ENCODE measurements around the gene ELFN2. TPM values are rescaled to one million over a fixed set of nuclear protein-coding genes. Genes with fewer than 3 reads are reported as not detected.

The ELFN2 gene
- polyA plus RNA-seq, 2 of the 4 experiments (the other 2 are of a cell fraction), result 0.94 to 8.1 TPM

DNA sequence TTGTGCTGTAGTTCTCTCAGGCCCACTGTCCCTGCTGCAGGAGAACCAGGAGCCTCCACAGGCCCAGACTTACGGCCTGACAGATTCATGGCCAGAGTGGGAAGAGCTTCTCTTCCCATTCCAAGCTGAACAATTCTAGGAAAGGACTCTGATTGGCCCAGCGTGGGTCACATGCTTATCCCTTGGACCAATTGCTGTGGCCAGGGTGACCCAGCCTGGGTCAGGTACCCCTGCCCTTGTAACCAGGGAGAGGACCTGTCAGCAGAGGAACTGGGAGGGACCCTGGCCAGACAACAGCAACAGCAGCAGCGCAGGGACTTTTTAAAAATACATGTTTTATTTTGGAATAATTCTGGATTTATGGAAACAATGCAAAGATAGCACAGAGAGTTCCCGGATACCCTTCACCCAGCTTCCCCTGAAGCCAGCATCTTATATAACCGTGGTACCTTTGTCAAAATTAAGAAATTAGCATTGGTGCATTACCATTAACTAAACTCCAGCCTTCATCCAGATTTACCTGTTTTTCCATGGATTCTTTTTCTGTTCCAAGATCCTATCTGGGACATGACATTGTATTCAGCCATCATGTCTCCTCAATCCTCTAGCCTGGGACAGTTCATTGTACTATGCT, 8.8 kb upstream of the ELFN2 start (continued):
- TF ChIP-seq, protein P1, sequence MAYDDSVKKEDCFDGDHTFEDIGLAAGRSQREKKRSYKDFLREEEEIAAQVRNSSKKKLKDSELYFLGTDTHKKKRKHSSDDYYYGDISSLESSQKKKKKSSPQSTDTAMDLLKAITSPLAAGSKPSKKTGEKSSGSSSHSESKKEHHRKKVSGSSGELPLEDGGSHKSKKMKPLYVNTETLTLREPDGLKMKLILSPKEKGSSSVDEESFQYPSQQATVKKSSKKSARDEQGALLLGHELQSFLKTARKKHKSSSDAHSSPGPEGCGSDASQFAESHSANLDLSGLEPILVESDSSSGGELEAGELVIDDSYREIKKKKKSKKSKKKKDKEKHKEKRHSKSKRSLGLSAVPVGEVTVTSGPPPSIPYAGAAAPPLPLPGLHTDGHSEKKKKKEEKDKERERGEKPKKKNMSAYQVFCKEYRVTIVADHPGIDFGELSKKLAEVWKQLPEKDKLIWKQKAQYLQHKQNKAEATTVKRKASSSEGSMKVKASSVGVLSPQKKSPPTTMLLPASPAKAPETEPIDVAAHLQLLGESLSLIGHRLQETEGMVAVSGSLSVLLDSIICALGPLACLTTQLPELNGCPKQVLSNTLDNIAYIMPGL (CRISPR knock-in tag; IDR thresholded peaks at IDR 0.05; ENCODE audit: borderline replicate concordance), result no peak
- TF ChIP-seq POLR2AphosphoS2 (conservative IDR thresholded peaks at IDR 0.05; ENCODE audit: low read length), result no peak
- no peak for TF ChIP-seq RCOR1 (IDR thresholded peaks at IDR 0.05; ENCODE audit: low read depth, low read length)
- TF ChIP-seq RFX5 (IDR thresholded peaks at IDR 0.05), result no peak

DNA sequence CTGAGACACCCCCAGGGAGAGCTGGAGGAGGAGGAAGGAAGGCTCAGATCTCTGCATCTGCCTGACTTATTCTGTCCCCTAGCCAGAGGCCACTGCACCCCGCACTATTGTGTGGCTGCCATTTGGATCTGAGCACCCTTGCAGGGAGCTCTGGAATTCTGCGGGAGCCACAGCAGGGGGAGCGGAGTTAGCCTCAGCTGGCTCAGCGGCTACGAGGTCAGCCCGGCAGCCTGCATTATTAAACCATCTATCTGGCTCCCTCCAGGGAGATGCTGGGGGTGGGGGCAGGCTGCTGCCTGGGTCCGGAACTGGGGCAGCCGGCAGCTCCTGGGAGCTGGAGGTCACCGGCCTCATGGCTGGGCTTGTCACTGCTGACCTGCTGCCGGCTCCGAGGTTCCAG, 6.5 kb upstream of the ELFN2 start:
- WGBS (ENCODE audit: missing lambda C conversion rate), result 87% methylated on average over 11 of the region's 11 CpGs
- ChIA-PET CTCF (interaction anchor here (0.9 to 6.9 kb wide), 4 partner anchors 12 to 117 kb away, joined by 3 to 114 read pairs (median 5); no protein-coding TSS in a partner anchor), POLR2A (no interaction called here)
- Histone ChIP-seq H3K9me3 (peaks cover 7% of the 10 kb centered on the region), H3K4me2 (no peak overlapping the region), H3K4me1 (peaks cover 48% of the 10 kb centered on the region), H3K27ac (peak overlapping the region; percentile 95 to 97), H3K4me3 (no peak overlapping the region)
- TF ChIP-seq TFCP2L1 (CRISPR knock-in tag; IDR thresholded peaks at IDR 0.05) (no peak), RAD21 (conservative IDR thresholded peaks at IDR 0.05 in 1 of 2, IDR thresholded peaks at IDR 0.05 in 1 of 2) (no peak), JUN (IDR thresholded peaks at IDR 0.05) (no peak), HEYL (CRISPR knock-in tag; IDR thresholded peaks at IDR 0.05) (no peak), HOXB5 (CRISPR knock-in tag; IDR thresholded peaks at IDR 0.05) (no peak), ZC3H11A (IDR thresholded peaks at IDR 0.05) (no peak), PHF8 (IDR thresholded peaks at IDR 0.05; ENCODE audit: borderline replicate concordance, low read depth) (no peak)
- no peak for ATAC-seq
- no peak for FAIRE-seq
- no peak for DNase-seq (ENCODE audit: low read depth in 1 of 2, low spot score in 1 of 2)

DNA sequence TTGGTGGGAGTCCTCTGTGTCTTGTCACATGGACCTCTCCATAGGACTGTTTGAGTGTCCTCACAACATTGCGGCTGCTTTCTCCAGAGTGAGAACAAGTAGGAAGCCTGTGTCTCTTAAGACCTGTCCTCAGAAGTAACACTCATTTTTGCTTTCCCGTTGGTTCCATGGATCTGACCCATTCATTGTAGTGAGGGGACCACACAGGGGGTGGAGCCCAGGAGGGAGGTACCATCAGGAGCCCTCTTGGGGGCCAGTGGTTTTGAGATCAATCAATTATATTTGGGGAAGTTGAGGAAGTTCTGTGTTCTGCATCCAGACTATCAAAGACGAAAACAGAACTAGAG, 5.4 kb upstream of the ELFN2 start:
- H3K4me2 ChIP-seq, result peak overlapping the region; percentile 77
- peak overlapping the region; percentile 95 to 97 for H3K27ac ChIP-seq
- ChIA-PET POLR2A (no interaction called here), CTCF (interaction anchor here (0.7 to 6.9 kb wide), 3 partner anchors 23 to 583 kb away, joined by 3 to 114 read pairs (median 3); no protein-coding TSS in a partner anchor)
- no peak for ATAC-seq
- FAIRE-seq, result no peak
- no peak for DNase-seq (ENCODE audit: low read depth in 1 of 2, low spot score in 1 of 2)
- H3K4me3 ChIP-seq, result no peak overlapping the region
- peaks cover 7% of the 10 kb centered on the region for H3K9me3 ChIP-seq
- WGBS (ENCODE audit: missing lambda C conversion rate), result 85% methylated on average over 3 of the region's 3 CpGs
- TF ChIP-seq HEYL (CRISPR knock-in tag; IDR thresholded peaks at IDR 0.05), result no peak
- TF ChIP-seq SREBF2 (IDR thresholded peaks at IDR 0.05), result no peak
- TF ChIP-seq KDM1A (IDR thresholded peaks at IDR 0.05; ENCODE audit: low read depth), result no peak
- TF ChIP-seq HOXB5 (CRISPR knock-in tag; IDR thresholded peaks at IDR 0.05), result no peak
- no peak for TF ChIP-seq TP53 (CRISPR knock-in tag; IDR thresholded peaks at IDR 0.05)
- H3K4me1 ChIP-seq, result peaks cover 58% of the 10 kb centered on the region

DNA sequence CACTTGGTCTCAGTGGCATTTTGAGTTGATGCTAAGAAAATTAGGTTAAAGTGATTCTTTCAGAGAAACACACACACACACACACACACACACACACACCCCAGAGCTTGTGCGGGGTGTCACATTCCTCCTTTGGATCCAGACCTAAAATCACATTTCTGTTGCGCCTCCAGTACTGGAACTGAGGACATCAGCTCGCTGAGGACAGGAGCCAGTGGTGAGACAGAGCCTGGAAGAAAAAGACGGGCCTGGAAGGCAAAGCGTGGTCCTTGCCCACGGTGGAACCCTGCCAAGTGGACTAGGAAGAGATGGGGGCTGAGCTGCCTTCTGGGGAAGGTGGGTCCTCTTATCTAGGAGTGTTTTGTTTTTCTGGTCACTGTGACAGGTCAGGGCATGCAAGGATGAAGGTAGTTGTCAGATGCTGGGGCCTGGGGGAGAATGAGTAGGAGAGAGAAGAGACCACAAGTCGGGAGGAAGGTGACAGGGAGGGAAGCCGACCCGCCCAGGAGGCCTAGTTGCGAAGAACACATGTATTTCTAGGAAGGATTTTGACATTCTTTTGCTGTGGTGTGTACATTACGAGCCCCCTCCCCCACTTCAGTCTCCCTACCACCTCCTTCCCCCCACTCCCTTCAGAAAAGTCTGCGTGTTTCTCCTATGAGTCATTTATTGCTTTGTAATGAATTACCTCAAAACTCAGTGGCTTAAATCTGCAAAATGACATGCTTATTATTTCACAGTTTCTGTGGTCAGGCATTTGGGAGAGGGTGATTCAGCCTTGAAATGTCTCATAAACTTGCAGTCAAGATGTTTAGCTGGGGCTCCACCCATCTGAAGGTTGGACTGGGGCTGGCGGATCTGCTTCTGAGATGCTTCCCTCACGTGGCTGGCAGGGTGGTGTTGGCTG, 4.8 kb upstream of the ELFN2 start:
- peak overlapping the region; percentile 95 to 97 for H3K27ac ChIP-seq
- FAIRE-seq (no peak), DNase-seq (ENCODE audit: low read depth in 1 of 2, low spot score in 1 of 2) (peak; percentile 75 to 86), ATAC-seq (peak; percentile 73 to 77)
- H3K4me3 ChIP-seq, result no peak overlapping the region
- H3K4me1 ChIP-seq, result peaks cover 58% of the 10 kb centered on the region
- peaks cover 7% of the 10 kb centered on the region for H3K9me3 ChIP-seq
- ChIA-PET CTCF (interaction anchor here (0.7 to 6.9 kb wide), 6 partner anchors 10 to 583 kb away, joined by 3 to 130 read pairs (median 22); no protein-coding TSS in a partner anchor), POLR2A (no interaction called here)
- H3K4me2 ChIP-seq, result peak overlapping the region; percentile 77
- WGBS (ENCODE audit: missing lambda C conversion rate), result 10% methylated on average over 12 of the region's 14 CpGs
- TF ChIP-seq FOSL2 (IDR thresholded peaks at IDR 0.05), result peak; percentile 84
- peak; percentile 89 for TF ChIP-seq FOSL2 (CRISPR knock-in tag; IDR thresholded peaks at IDR 0.05)
- peak; percentile 64 for TF ChIP-seq ZFP36 (IDR thresholded peaks at IDR 0.05; ENCODE audit: borderline replicate concordance, partially characterized antibody)
- peak; percentile 23 to 24; a peak in 4 of 5 replicates for TF ChIP-seq RAD21 (conservative IDR thresholded peaks at IDR 0.05 in 1 of 2, IDR thresholded peaks at IDR 0.05 in 1 of 2)
- TF ChIP-seq MAFK (IDR thresholded peaks at IDR 0.05; ENCODE audit: partially characterized antibody), result no peak
- TF ChIP-seq, protein P2, sequence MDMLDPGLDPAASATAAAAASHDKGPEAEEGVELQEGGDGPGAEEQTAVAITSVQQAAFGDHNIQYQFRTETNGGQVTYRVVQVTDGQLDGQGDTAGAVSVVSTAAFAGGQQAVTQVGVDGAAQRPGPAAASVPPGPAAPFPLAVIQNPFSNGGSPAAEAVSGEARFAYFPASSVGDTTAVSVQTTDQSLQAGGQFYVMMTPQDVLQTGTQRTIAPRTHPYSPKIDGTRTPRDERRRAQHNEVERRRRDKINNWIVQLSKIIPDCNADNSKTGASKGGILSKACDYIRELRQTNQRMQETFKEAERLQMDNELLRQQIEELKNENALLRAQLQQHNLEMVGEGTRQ (IDR thresholded peaks at IDR 0.05), result peak; percentile 58; the same call in 1 of the 2 replicates
- peak; percentile 56 to 83; a peak in 2 of 5 replicates for TF ChIP-seq EP300 (IDR thresholded peaks at IDR 0.05)
- TF ChIP-seq MAZ (IDR thresholded peaks at IDR 0.05; ENCODE audit: borderline replicate concordance, low read depth, low read length), result no peak
- TF ChIP-seq CEBPB (IDR thresholded peaks at IDR 0.05), result peak; percentile 17 to 75; a peak in 3 of 4 replicates
- TF ChIP-seq JUN (IDR thresholded peaks at IDR 0.05), result peak; percentile 77 to 85
- TF ChIP-seq, protein P3, sequence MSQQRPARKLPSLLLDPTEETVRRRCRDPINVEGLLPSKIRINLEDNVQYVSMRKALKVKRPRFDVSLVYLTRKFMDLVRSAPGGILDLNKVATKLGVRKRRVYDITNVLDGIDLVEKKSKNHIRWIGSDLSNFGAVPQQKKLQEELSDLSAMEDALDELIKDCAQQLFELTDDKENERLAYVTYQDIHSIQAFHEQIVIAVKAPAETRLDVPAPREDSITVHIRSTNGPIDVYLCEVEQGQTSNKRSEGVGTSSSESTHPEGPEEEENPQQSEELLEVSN (IDR thresholded peaks at IDR 0.05; ENCODE audit: borderline replicate concordance, low read depth), result peak; percentile 67; the same call in 1 of the 2 replicates
- TF ChIP-seq, protein P4, sequence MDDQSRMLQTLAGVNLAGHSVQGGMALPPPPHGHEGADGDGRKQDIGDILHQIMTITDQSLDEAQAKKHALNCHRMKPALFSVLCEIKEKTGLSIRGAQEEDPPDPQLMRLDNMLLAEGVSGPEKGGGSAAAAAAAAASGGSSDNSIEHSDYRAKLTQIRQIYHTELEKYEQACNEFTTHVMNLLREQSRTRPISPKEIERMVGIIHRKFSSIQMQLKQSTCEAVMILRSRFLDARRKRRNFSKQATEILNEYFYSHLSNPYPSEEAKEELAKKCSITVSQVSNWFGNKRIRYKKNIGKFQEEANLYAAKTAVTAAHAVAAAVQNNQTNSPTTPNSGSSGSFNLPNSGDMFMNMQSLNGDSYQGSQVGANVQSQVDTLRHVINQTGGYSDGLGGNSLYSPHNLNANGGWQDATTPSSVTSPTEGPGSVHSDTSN (IDR thresholded peaks at IDR 0.05), result peak; percentile 52; the same call in 1 of the 2 replicates
- TF ChIP-seq NPAS2 (CRISPR knock-in tag; IDR thresholded peaks at IDR 0.05; ENCODE audit: borderline replicate concordance), result peak; percentile 26; the same call in 1 of the 2 replicates

Measured in A549 (cell line).